ENCODE data around the gene C2orf74.
A peak's percentile ranks its signal among the peaks of the same experiment; 100 is the strongest.
"Not testable (repeated sequence)": the region's sequence is repeated elsewhere in the genome, so short reads cannot be mapped to it uniquely, and the experiment has no call there.

Gene C2orf74

DNA sequence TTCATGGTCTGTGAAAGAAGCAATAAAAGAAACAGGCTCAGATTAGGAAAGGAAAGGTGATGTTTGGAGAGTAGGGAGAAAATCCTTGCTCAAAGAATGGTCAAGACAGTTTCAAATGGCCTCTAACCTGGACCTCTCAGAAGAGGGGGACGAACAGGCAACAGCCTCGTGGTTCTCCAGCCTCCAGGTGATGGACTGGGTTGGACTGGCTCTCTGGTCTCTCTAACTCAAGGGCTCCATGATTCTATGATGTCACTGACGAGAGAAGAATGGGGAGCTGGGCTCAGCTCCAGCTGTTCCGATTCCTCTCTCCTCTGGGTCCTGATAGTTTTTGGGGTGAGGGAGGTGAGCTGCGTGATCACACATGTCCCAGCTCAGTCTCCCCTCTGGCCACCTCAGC is at the start of gene C2orf74:
Gene C2orf74, plus strand, starts transcription at position 301 of the 400 bp plus-strand sequence. CDS start 327 bp downstream, outside the sequence.
- DNase-seq (ENCODE audit: low read depth in 3 of 3, low spot score in 1 of 3) = no peak

DNA sequence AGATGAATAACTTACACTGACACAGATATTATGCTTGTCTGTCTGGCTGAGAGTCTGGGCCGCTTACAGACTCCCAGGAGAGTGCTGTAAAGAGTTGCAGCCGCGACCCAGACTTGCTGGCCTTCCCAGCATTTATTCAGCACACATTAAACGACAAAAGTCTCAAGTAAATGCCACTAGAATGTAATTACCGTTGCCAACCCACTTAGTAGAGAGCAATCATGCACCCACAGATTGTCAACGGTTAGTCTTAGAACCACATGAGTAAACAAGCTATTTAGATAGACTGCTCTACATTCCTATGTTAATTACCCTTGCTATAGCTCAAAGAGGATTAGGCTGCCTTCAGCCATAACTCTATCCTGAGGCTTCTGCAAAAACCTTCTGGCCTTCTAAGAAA is 47.8 kb upstream of the C2orf74 start:
- DNase-seq (ENCODE audit: low read depth in 3 of 3, low spot score in 1 of 3) = no peak

DNA sequence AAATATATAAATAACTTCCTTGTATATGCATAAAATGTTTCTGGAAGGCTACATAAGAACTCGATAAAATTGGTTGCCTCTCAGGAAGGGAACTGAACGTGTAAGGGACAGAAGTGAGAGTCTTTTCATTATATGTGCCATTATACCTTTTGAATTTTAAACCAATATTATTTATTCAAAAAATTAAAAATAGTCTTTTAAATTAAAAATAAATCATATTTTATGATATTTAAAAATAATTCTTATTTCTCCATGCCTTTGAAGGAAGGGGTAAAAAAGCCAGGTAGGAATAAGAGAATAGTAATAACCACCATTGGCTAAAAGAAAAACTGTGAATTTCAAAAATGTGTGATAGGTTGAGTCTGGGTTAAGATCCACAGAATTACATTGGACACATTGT is 45.7 kb upstream of the C2orf74 start:
- DNase-seq (ENCODE audit: low read depth in 3 of 3, low spot score in 1 of 3) = no peak

DNA sequence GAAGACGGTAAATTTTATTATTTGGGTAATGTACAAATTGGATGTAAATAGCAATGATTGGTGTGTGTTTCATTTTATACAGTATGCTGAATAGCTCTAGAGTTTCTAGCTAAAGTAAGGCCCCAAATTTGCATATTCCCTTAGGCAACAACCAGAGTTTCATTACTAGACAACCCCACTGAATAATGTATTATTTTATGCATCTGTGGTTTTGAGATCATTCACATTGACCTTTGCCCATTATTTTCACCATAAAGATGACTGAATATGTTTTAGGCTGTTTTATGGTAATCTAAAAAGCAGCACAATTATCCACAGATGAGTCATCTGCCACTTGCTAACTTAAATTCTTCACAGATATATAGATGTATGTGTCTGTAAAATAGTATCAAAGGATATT is 44.5 kb upstream of the C2orf74 start:
- no peak for DNase-seq (ENCODE audit: low read depth in 3 of 3, low spot score in 1 of 3)

DNA sequence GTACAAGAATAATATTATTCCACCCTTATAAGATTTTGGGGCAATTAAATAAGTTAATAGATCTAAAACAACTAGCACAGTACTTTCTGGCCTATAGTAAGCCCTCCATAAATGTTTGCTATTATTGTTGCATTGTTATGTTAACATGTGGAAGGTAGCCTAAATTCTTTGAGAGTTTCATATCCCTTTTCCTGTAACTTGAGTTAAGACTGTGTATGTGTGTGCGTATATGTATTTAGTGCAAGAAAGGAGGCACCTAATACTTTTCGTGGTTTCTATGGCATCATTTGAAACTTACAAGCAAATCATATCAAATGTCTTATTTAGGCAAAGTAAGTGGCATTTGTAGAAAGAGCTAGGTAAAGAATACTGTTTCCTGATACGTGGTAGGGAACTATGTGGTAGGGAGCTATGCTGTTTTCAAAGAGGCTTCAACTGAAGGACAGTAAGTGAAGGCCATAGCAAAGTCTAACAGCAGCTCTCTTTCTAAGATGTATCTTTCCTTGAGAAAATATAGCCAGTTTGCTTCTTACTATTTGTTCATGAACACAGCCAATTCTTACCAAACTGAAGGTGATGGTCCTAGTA is 36.8 kb upstream of the C2orf74 start:
- no peak for DNase-seq (ENCODE audit: low read depth in 3 of 3, low spot score in 1 of 3)

DNA sequence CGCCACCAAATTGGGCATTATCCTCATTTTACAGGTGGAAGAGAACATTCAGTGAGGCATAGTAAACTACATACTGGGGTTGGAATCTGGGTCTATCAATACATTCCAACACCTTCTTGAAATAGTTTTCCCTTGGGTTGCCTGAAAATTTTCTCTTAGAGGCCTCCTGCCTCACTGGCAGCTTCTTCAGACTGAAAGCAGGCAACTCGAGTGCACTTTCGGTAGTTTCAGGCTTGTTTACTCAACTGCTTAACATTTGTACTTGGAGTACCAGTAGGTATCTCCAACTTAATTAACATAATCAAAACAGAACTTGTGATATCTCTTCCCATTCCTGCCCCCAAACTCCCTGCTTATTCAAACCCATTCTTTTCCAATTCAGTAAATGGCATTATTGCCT is 36.2 kb upstream of the C2orf74 start:
- no peak for DNase-seq (ENCODE audit: low read depth in 3 of 3, low spot score in 1 of 3)

DNA sequence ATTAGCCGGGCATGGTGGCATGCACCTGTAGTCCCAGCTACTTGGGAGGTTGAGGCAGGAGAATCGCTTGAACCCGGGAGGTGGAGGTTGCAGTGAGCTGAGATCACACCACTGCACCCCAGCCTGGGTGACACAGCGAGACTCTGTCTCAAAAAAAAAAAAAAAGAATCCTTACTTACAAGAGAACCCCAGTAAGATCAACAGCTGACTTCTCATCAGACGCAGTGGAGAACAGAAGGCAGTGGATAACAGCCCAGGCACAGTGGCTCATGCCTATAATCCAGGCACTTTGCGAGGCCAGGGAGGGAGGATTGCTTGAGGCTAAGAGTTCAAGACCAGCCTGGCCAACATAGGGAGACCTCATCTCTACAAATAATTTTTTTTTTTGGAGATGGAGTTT is 33.9 kb upstream of the C2orf74 start:
- DNase-seq (ENCODE audit: low read depth in 3 of 3, low spot score in 1 of 3) = not testable (repeated sequence)

DNA sequence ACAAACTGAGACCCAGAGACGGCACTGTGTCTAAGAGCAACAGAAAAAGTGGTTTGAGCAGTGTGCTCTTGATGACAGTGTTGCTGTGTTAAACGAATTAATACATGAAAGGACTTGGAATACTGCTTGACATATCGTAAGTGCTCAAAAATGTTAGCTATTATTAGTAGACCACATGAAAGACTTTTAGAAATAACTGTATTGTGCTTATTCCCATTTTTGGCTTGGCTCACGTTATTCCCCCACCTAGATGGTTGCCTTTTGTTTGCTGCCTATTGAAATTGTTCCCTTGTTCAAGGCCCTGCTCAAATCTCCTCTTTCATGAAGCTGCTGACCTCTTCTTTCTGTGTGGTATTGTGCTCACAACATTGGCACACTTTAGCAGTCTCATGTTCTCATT is 27.8 kb upstream of the C2orf74 start:
- DNase-seq (ENCODE audit: low read depth in 3 of 3, low spot score in 1 of 3) = no peak

DNA sequence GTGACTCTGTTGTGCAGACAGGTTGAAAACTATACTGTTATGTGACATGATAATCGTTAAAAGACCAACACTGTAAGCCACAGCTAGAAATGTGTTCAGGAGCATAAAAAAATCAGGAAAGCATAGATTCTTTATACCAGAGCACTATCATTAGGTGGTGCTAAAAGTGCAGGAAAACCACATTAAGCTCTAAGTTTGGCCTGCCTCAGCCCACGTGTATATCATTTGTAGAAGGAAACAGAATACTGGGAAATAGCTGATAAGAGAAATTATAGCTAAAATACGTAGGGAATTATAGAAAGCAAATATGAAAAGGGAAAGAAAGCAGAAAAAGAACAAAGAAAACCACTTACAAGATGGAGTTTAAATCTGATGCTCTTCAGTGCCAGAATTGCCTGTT is 26.5 kb upstream of the C2orf74 start:
- DNase-seq (ENCODE audit: low read depth in 3 of 3, low spot score in 1 of 3) = no peak

DNA sequence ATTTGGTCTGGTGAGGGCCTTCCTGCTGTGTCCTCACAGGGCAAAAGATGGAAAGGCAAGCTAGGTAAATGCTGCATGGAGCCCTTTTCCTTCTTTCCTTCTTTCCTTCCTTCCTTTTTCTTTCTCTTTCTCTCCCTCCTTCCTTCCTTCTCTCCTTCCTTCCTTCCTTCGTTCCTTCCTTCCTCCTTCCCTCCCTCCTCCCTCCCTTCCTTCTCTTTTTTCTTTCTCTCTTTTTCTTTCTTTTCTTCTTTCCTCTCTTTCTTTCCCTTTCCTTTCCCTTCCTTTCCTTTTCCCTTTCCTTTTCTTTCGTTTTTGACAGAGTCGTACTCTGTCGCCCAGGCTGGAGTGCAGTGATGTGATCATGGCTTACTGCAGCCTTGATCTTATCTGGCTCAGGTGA is 23.1 kb upstream of the C2orf74 start:
- no peak for DNase-seq (ENCODE audit: low read depth in 3 of 3, low spot score in 1 of 3)

DNA sequence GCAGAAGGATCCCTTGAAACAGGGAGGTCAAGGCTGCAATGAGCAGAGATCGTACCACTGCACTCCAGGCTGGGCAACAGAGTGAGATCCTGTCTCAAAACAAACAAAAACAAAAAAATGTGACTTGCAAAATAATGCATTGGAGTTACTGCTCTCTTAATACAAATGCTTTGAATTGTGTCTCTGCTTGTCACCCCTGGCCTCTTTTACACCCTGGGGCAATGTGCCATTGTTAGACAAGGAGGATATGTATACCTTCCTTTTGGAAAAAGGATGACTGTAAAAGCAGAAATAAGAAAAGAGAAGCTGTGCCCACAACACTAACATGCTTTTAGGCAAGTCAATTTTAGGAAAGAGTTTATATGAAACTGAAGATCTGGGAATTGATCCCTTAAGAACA is 20.8 kb upstream of the C2orf74 start:
- no peak for DNase-seq (ENCODE audit: low read depth in 3 of 3, low spot score in 1 of 3)

DNA sequence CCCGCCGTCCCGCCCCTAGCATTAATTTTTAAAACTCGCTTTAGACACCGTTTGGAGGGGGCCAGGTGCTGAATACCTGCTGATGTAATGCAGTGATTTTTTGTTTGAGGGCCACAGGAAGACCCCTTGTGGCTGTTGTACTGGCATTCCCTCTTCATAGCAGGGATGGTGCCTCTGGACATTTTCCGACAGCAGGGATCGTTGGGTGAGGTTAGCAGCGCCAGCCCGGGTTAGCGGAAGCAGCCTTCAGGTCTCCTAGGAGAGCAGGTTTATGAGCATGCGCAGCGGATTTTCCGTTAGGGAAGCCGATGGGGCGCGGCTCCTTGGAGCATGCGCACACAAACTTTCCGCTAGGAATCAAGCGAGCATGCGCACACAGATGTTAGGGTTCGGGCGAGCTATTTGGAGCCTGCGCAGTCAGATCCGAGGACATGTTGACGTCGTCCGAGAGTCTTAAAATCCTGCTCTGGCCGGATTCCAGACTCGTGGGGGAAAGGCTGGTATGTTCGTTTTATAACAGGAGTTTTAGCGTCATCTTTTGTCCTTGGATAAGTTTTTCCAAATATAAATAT is 17.2 kb upstream of the C2orf74 start:
- peak; percentile 82 to 88 (median 88) for DNase-seq (ENCODE audit: low read depth in 3 of 3, low spot score in 1 of 3)

DNA sequence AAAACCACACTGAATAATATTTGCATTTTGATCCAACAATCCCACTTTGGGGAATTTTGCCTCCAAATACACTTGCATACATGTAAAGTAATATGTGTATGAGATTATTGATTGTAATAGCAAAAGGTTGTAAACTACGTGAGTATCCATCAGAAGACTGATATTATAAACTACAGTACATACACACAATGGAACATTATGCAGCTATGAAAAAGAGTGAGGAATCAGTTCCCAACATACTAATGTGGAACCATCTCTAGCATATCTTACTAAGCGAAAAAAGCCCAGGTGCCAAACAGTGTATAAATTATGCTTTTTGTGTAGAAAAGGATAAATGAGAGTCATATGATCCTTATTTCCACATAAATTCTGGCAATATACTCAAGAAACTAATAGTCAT is 16.0 kb upstream of the C2orf74 start:
- no peak for DNase-seq (ENCODE audit: low read depth in 3 of 3, low spot score in 1 of 3)

DNA sequence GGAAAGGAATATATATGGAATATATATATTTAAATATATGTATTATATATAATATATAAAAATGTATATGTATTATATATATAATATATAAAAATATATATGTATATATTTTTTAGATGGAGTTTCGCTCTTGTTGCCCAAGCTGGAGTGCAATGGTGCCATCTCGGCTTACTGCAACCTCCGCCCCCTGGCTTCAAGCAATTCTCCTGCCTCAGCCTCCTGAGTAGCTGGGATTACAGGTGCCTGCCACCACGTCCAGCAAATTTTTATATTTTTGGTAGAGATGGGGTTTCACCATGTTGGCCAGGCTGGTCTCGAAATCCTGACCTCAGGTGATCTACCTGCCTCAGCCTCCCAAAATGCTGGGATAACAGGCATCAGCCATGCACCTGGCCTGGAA is 13.9 kb upstream of the C2orf74 start:
- DNase-seq (ENCODE audit: low read depth in 3 of 3, low spot score in 1 of 3) = not testable (repeated sequence)

DNA sequence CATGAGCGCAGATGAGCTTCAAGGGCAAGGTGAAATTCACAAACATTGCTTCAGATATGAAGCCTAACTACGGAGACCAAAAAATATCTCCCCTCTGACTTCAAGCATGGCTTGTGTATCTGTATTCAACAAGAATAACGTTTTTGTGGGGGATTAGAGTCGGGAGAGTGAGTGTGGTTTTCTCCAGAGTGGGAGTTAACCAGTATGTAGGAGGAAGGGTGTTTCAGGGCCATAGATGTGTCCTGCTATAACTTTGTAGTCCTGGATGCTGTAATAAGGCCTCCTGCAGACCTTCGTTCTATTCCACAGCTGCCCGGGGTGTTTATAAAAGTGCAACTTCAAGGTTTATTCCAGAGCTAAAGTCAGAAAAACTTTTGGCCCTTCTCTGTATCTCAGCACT is 12.9 kb upstream of the C2orf74 start:
- no peak for DNase-seq (ENCODE audit: low read depth in 3 of 3, low spot score in 1 of 3)

DNA sequence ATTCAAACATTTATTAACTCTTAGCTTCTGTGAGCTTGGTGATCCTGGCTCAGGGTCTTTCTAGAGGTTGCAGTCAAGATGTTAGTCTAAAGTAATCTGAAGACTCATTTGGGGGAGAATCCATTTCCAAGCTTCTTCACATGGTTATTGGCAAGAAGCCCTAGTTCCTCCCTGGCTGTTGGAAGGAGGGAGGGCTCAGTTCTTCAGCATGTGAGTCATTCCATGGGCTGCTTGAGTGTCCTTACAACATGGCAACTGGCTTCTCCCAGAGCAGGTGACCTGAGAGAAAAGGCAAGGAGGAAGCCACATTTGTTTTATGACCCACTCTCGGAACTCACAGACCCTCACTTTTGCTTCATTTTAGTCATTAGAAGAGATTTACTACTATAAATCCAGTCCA is 10.6 kb upstream of the C2orf74 start:
- DNase-seq (ENCODE audit: low read depth in 3 of 3, low spot score in 1 of 3) = no peak

DNA sequence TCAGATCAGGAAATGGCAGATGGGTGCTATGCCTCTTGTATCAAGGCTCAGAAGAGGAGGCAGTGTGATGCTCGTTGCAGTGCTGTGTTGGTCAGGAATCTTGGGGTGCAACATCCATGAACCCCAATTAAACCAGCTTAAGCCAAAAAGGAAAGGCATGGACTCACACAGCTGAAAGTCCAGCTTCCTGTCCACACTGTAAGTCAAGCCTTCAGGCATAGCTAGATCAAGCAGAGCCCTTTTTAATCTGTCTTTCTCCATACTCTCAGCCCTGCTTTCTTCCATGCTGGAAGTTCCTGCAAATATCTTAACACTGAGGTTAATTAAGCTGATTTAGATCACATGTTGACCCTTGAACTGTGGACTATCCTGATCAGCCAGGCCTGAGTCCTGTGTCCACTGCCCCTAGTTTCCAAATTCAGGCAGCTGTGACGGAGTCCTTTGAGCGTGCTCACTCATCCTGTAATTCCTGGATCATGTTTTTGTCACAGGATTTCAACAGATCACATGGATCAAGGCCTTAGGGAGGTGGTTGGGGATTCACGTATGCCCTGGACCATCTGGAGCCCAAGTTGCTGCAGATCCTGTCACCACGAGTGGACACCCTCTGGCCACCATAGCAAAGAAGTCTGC is 4.5 kb upstream of the C2orf74 start:
- DNase-seq (ENCODE audit: low read depth in 3 of 3, low spot score in 1 of 3) = no peak

DNA sequence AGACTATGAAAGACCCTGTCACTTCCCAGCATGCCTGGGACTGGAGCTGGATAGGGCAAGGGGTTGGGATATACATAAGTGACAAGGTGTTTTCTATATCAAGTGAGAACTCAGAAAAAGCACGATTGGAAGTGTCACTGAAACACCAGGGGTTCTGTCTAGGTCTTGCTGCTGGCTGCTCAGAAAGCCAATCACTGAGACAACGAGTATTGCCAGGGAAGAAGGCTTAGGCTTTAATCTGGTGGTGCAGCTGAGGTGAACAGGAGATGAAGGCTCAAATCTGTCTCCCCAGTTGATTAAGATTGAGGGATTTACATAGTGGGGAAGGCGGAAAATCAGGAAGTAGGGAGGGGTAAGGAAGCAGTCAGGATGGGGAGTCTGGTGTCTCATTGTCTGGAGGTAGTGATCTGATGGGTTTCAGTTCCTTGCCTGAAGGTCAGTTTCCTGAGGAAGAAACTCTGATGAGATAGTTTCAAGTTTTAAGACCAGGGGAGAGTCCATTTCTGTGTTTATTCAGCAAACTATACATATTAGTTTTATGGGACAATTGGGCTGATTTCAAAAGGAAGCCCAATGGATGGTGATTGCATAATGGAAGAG is 3.5 kb upstream of the C2orf74 start:
- no peak for DNase-seq (ENCODE audit: low read depth in 3 of 3, low spot score in 1 of 3)

DNA sequence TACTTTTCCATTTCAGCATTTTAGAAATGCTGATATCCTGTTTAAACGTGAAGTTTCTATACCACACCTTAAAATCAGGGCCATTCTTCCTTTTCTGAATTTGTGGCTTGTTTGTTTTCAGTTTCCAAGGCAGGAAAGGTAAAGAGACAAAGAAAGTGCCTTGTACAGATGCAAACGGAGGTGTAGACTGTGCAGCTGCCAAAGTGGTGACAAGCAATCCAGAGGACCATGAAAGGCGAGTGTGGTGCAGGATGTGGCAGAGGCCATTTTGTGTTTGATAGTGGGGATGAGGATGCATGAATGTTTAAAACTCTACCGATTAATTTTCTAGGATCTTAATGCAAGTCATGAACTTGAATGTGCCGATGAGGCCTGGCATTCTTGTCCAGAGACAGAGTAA is 733 bp downstream of the C2orf74 start:
- no peak for DNase-seq (ENCODE audit: low read depth in 3 of 3, low spot score in 1 of 3)

DNA sequence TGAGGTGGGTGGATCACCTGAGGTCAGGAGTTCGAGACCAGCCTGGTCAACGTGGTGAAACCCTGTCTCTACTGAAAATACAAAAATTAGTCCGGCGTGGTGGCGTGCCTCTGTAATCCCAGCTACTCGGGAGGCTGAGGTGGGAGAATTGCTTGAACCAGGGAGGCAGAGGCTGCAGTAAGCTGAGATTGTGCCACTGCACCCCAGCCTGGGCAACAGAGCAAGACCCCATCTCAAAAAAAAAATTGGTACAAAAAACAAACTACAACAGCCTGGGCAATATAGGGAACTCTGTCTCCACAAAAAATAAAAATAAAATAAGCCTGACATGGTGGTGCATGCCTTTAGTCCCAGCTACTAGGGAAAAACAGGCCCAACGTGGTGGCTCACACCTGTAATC is 3.1 kb downstream of the C2orf74 start:
- not testable (repeated sequence) for DNase-seq (ENCODE audit: low read depth in 3 of 3, low spot score in 1 of 3)

DNA sequence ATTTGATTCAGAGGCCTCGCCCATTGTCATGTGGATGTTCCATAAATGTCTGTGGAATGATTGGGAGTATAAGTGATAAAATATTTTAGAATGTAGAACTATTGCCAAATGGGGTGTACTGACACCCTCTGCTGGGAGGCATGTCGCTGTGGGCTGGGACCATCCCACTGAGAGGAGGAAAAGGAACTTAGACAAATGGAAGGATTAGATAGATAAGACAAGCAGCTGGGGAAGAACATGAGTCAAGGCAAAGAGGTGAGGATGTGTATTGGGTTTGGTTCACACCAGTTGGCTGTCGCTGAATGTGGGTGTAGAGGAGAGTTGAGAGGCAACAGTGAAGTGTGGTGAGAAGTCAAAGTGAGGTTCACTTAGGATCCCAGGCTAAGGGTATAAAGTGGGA is 4.0 kb downstream of the C2orf74 start:
- DNase-seq (ENCODE audit: low read depth in 3 of 3, low spot score in 1 of 3) = no peak

DNA sequence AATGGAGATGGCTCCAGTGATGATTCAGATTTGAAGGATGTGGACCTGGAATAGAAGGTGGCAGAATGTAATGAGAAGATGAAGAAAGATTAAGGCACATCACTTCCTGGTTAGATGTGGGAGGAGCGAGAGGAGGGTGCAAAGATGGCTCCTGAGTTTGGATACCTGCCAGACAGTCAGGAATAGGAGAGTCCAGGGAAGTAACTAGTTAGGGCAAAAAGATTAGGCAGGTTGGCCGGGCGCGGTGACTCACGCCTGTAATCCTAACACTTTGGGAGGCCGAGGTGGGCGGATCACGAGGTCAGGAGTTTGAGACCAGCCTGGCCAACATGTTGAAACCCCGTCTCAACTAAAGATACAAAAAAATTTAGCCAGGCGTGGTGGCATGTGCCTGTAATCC is 5.6 kb downstream of the C2orf74 start:
- no peak for DNase-seq (ENCODE audit: low read depth in 3 of 3, low spot score in 1 of 3)

DNA sequence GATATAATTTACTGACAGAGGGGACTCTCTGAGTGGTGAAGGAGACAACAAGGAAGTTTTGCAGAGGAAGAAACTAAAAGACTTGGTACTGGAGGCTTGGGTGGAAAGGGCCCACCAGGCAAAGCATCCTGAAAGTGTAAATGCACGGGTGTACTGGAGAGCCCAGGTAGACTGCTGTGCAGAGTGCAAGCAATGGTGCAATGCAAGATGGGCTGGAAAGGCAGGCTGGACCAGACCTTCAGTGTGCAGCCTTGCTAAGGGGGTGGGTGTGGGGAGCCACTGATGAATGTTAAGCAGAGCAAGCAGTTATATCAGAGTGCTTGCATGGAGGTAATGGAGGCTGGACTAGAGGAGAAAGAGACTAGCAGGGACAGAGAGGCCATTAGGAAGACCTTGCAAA is 10.7 kb downstream of the C2orf74 start:
- DNase-seq (ENCODE audit: low read depth in 3 of 3, low spot score in 1 of 3) = no peak

Measured in stimulated activated CD4-positive, alpha-beta T cell treated with anti-CD3 and anti-CD28 coated beads, TNF-alpha, amount 100 ng/mL, for 1 hour (primary cell).